Measurements from ENCODE around the gene NEK6. TPM values are rescaled to one million over a fixed set of nuclear protein-coding genes. Genes with fewer than 3 reads are reported as not detected.

The NEK6 gene
- total RNA-seq, 1 donor from 2014 or later, result 137 TPM

DNA sequence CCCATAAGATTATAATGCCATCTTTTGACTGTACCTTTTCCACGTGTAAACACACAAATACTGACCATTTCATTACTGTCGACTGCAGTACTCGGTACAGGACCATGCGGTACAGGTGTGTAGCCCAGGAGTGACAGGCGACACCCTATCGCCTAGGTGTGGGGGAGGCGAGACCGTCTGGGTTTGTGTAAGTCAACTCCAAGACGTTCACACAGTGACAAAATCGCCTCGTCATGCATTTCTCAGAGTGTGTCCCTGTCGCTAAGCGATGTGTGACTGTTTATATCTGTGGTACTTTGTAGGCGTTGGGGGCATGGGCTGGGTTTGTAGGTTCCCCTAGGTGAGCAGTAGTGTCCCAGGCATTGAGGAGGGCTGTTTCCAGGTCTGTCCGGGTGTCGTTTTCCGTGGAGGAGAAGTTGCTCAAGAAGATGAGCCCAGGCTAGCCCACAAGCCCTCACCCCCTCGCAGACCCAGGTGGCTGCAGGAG lies 20.3 kb downstream of the NEK6 start:
- no peak for DNase-seq
- Histone ChIP-seq H3K27ac (peak overlapping the region; percentile 90), H3K27me3 (no peaks in the 10 kb centered on the region), H3K36me3 (no peaks in the 10 kb centered on the region), H3K9me3 (no peaks in the 10 kb centered on the region), H3K4me1 (peaks cover 57% of the 10 kb centered on the region), H3K4me3 (no peak overlapping the region)
- intact Hi-C loops (cut with DNase I), result no loop called here
- TF ChIP-seq, protein P1, sequence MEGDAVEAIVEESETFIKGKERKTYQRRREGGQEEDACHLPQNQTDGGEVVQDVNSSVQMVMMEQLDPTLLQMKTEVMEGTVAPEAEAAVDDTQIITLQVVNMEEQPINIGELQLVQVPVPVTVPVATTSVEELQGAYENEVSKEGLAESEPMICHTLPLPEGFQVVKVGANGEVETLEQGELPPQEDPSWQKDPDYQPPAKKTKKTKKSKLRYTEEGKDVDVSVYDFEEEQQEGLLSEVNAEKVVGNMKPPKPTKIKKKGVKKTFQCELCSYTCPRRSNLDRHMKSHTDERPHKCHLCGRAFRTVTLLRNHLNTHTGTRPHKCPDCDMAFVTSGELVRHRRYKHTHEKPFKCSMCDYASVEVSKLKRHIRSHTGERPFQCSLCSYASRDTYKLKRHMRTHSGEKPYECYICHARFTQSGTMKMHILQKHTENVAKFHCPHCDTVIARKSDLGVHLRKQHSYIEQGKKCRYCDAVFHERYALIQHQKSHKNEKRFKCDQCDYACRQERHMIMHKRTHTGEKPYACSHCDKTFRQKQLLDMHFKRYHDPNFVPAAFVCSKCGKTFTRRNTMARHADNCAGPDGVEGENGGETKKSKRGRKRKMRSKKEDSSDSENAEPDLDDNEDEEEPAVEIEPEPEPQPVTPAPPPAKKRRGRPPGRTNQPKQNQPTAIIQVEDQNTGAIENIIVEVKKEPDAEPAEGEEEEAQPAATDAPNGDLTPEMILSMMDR (IDR thresholded peaks at IDR 0.05), result no peak
- peak; percentile 45 for ATAC-seq

DNA sequence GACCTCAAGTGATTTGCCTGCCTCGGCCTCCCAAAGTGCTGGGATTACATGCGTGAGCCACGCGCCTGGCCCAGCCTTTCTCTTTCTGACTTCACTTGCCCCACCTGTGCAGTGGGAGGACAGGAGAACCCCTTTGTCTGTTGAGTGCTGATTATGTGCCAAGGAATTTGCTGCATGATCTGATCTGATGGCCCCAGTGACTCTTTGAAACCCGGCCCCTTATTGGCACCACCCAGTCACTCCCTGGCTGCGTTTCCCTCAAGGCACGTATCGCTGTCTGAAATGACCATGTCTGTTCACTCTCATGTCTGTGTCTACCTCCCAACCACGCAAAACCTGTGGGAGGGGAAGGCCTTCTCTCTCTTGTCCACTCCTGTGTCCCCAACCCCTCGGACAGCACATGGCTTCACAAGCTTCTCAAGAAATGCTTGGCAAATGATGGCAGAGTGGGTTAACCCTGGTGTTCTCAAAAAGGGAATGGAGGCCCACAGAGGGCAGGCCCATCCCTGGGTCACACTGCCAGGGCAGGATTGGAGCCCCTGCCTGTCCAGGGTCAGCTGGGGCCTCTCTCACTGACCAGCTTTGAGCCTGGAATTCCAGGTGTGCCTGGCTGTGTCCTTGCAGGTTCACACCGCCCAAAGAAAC lies 21.9 kb downstream of the NEK6 start:
- Histone ChIP-seq H3K36me3 (no peaks in the 10 kb centered on the region), H3K27me3 (no peaks in the 10 kb centered on the region), H3K4me3 (no peak overlapping the region), H3K27ac (peak overlapping the region; percentile 90), H3K4me1 (peaks cover 62% of the 10 kb centered on the region), H3K9me3 (no peaks in the 10 kb centered on the region)
- TF ChIP-seq, protein P1 (IDR thresholded peaks at IDR 0.05), result no peak
- intact Hi-C loops (cut with DNase I), result no loop called here
- ATAC-seq (no peak), DNase-seq (no peak)

DNA sequence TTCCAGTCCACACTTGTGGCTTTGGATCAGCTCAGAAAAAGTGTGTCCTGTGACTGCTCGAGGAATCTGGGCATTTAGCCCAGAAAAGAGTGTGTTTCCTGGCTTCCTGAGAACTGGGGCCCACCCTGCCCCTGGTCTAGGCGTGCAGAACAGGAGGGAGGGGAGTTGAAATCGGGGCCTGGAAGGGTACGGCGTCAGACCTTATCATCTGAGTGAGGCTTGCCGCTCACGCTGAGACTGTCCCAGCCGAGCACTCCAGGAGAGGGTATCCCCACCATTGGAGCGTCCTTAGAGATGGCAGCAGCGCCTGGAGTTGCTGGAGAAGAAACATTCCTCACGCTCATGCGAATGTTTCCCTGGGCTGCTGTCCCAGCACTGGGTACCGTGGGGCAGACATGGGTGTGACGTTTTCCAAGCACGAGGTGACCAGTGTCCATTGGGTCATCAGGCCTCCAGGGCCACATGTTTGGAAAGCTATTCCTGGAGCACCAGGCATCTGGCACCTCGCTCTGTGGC lies 22.5 kb downstream of the NEK6 start:
- ATAC-seq (peak; percentile 62), DNase-seq (peak; percentile 78)
- Histone ChIP-seq H3K36me3 (no peaks in the 10 kb centered on the region), H3K27me3 (no peaks in the 10 kb centered on the region), H3K4me3 (no peak overlapping the region), H3K9me3 (no peaks in the 10 kb centered on the region), H3K27ac (peak overlapping the region; percentile 90), H3K4me1 (peaks cover 59% of the 10 kb centered on the region)
- intact Hi-C loops (cut with DNase I), result no loop called here
- TF ChIP-seq, protein P1 (IDR thresholded peaks at IDR 0.05), result no peak

DNA sequence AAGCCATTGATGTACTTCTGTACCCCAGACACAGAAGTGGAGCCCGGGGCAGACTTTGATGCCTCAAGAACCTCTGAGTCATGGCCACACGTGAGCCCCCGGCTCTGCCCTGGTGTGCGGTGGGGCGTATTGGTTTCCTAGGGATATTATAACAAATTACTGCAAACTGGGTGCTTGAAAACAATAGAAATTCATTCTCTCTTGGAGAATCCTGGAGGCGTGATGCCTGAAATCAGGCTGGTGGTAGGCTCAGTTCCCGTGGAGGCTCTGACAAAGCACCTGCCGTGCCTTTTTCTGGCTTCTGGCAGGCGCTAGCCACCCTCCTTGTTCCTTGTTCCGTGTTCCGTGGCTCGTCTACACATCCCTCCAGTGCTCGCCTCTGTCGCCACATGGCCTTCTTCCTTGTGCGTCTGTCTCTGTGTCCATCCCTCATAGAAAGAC lies 24.2 kb downstream of the NEK6 start:
- intact Hi-C loops (cut with DNase I), result no loop called here
- ATAC-seq (peak; percentile 8), DNase-seq (no peak)
- Histone ChIP-seq H3K36me3 (no peaks in the 10 kb centered on the region), H3K27ac (peak overlapping the region; percentile 90), H3K9me3 (no peaks in the 10 kb centered on the region), H3K4me1 (peaks cover 76% of the 10 kb centered on the region), H3K4me3 (no peak overlapping the region), H3K27me3 (no peaks in the 10 kb centered on the region)
- TF ChIP-seq, protein P1 (IDR thresholded peaks at IDR 0.05), result no peak

DNA sequence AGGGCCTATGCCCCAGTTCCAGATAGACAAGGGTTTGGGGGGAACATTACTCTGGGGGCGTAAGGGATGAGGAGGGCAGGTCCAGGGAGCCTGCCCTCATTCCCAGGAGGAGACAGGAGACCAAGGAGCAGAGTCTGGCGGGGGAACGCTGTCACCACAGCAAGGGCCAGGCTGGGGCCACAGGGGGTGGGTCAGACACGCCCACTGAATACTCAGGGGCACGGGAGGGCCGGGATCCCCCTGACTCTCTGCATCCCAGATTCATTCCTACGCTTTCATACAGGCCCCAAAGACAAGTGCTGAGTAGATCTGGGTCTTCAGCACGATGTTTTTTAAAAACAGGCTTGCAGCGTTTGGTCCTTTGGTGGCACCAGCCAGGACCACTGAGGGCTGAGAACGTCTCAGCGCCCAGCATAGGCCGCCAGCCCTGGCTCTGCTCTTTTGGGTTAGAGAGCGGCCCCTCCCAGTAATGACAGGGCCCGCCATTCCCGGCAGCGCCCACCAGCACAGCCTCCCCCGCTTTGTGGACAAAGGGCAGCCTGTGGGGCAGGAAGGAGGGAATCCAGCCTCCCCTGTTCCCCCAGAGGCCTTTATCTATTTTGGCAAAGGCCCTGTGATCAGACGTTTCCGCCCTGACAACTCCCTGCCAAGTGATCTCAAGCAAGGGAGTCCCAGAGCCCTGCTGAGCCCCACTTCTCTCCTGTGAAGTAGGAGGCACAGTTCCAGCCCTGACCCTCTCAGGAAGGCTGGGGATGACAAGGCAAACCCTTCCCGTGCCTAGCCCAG lies 24.9 kb downstream of the NEK6 start:
- ATAC-seq, result peak; percentile 59
- intact Hi-C loops (cut with DNase I), result no loop called here
- peak; percentile 84 for DNase-seq

More for the DNA sequence above, 24.9 kb downstream of the NEK6 start:
- peaks cover 83% of the 10 kb centered on the region for H3K4me1 ChIP-seq
- TF ChIP-seq, protein P1 (IDR thresholded peaks at IDR 0.05), result no peak
- H3K9me3 ChIP-seq, result no peaks in the 10 kb centered on the region
- H3K4me3 ChIP-seq, result no peak overlapping the region
- H3K27me3 ChIP-seq, result no peaks in the 10 kb centered on the region
- H3K36me3 ChIP-seq, result no peaks in the 10 kb centered on the region
- peak overlapping the region; percentile 90 for H3K27ac ChIP-seq
